HAP-1 (cell line): ENCODE results near the gene ZDHHC5.

Experiments
- DNase-seq, 2 experiments: peaks; one replicate each; pipeline ENCODE4 v3.0.0-alpha.2; 2016 to 2020; ENCODE audit warnings: low spot score in 2 of 2
- H3K27me3 ChIP-seq: fragments of 250-450 bp; sonication (Bioruptor Pico); 2 replicates; pipeline ENCODE4 v1.5.1; 2020; ENCODE audit warnings: low read depth, mild to moderate bottlenecking, moderate library complexity
- H3K36me3 ChIP-seq: fragments of 250-450 bp; sonication (Bioruptor Pico); replicated peaks from 2 replicates; pipeline ENCODE4 v1.5.1; 2020; ENCODE audit warnings: mild to moderate bottlenecking
- H3K4me1 ChIP-seq: fragments of 250-450 bp; sonication (Bioruptor Pico); 2 replicates; pipeline ENCODE4 v1.5.1; 2020; ENCODE audit warnings: mild to moderate bottlenecking
- H3K4me3 ChIP-seq: fragments of 250-450 bp; sonication (Bioruptor Pico); 2 replicates; pipeline ENCODE4 v1.5.1; 2020; ENCODE audit warnings: mild to moderate bottlenecking, moderate library complexity
- H3K9me3 ChIP-seq: fragments of 250-450 bp; sonication (Bioruptor Pico); 2 replicates; pipeline ENCODE4 v1.5.1; 2020; ENCODE audit warnings: mild to moderate bottlenecking, moderate library complexity
- in situ Hi-C: fragments of 300-500 bp; cut with MboI; formaldehyde crosslinking; loops from 3 replicates; pipeline ENCODE4 v1.14.3; 2020; ENCODE audit warnings: low sequenced_read_pairs, inconsistent platforms, mixed read lengths

ZDHHC5 gene

DNA sequence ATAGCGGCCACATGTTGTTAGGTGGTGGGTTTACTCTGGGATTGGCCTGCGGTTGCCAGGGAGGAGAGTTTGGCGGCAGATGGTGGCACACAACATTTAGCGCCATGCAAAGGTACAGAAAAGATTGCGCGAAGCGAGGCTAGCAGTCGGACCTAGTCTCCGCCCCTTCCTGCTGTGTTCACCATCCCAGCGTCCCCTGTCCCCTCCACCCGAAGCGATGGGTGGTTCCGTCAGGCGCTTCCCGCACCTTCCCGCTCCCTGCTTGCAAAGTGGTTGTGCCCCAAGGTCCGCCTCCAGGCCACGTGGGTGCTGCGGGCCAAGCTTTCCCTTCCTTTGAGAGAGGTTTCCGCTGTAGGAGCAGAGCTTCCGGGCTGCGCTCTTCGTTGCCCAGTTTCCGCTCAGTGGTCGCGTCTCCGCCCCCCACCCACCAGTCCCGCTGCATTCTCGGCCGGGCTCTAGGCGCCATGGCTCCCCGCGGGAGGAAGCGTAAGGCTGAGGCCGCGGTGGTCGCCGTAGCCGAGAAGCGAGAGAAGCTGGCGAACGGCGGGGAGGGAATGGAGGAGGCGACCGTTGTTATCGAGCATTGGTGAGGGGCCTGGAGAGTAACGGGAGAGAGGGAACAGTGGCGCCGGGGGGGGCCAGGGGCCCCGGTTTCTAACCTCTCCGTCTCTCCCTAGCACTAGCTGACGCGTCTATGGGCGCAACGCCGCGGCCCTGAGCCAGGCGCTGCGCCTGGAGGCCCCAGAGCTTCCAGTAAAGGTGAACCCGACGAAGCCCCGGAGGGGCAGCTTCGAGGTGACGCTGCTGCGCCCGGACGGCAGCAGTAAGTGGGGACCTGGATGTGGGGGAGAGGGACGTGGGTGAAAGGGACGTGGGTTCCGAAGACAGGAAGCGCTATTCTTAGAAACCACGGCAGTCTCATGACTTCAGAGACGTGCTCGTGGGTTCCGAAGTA is 73.5 kb downstream of the ZDHHC5 start, which contains the start of gene SELENOH:
TSS of gene SELENOH (plus strand) at position 360 of the 955 bp plus-strand sequence. CDS start at position 465, 105 bp downstream.
- Histone ChIP-seq H3K4me1 (peaks cover 4% of the 10 kb centered on the region), H3K36me3 (peaks cover 52% of the 10 kb centered on the region), H3K27me3 (no peaks in the 10 kb centered on the region), H3K4me3 (peak within 1 kb of the TSS; percentile 93), H3K9me3 (no peaks in the 10 kb centered on the region)
- DNase-seq = peak; percentile 97 to 98
- in situ Hi-C loops = no loop called here

DNA sequence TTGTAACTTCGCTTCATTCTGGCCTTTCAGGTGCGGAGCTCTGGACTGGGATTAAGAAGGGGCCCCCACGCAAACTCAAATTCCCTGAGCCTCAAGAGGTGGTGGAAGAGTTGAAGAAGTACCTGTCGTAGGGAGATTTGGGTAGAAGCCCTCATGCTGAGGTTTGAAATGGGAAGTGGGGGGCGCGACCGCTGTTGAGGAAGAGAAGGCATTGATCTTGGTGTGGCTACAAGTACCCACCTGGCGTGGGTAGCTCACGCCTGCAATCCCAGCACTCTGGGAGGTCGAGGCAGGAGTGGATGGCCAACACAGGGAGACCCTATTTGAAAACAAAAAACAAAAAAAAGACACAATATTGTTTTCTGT is 74.2 kb downstream of the ZDHHC5 start:
- peaks cover 52% of the 10 kb centered on the region for H3K36me3 ChIP-seq
- H3K9me3 ChIP-seq = no peaks in the 10 kb centered on the region
- peaks cover 4% of the 10 kb centered on the region for H3K4me1 ChIP-seq
- peak overlapping the region; percentile 93 for H3K4me3 ChIP-seq
- in situ Hi-C loops = no loop called here
- no peak for DNase-seq
- no peaks in the 10 kb centered on the region for H3K27me3 ChIP-seq

DNA sequence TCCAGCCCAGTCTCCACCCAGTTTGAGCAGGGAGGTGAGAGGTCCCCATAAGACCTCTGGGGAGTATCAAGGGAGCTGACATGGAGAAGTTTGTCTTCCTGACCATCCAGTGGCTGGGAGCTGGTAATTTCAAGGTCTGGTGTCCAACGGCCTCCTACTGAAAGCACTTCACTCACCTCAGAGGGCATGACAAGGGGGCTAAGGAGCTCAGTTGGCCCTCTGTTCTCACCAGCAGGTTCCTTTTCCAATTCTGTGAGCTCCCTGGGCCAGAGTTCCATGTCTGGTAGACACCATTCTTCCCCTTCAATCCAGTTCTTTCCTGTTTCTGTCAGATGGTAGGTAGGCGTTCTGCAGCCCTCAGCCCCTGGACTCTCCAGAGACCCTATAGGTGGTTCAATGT is 76.4 kb downstream of the ZDHHC5 start:
- Histone ChIP-seq H3K36me3 (peaks cover 31% of the 10 kb centered on the region), H3K27me3 (no peaks in the 10 kb centered on the region), H3K4me3 (no peak overlapping the region), H3K9me3 (no peaks in the 10 kb centered on the region), H3K4me1 (peaks cover 4% of the 10 kb centered on the region)
- no peak for DNase-seq
- in situ Hi-C loops = no loop called here

DNA sequence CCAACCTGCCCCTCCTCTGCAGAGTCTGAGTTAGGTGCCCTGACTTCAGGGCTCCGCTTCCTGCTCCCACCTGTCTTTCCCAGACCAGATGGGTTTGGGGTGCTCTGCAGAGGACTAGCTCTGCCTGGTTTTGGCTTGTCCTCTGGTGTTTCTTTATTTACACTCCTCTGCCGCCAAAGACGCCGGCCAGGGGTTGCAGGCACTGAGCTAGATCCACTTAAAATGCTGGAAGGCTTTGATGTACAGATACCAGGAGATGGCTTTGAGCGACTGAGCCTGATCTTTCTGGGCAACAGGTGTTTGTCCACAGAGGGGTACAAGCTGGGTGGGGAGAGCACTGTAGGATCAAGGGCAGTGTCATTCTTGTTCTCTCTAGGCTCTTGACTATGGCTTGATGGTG is 77.3 kb downstream of the ZDHHC5 start:
- Histone ChIP-seq H3K36me3 (peaks cover 31% of the 10 kb centered on the region), H3K4me1 (peaks cover 4% of the 10 kb centered on the region), H3K9me3 (no peaks in the 10 kb centered on the region), H3K27me3 (no peaks in the 10 kb centered on the region), H3K4me3 (no peak overlapping the region)
- no peak for DNase-seq
- in situ Hi-C loops = no loop called here

DNA sequence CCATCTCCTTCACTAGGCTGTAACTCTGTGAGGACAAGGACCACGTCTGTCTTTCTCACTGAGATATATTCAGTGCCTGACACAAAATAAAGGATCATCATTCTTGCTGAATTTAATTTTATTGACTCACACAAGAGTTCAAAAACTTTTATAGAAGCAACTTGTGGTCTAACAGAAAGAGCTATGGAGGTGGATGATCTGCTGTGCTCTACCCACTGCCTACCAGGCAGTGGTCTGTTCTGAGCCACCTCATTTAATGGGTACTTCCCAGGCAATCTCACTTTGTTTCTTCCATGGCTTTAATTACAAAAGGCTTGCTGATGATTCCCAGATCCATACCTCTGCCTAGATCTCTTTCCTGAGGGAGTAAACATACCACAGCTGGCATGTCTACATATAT is 79.0 kb downstream of the ZDHHC5 start:
- H3K36me3 ChIP-seq = peaks cover 31% of the 10 kb centered on the region
- in situ Hi-C loops = no loop called here
- H3K4me1 ChIP-seq = peaks cover 4% of the 10 kb centered on the region

More for the DNA sequence above, 79.0 kb downstream of the ZDHHC5 start:
- Histone ChIP-seq H3K4me3 (no peak overlapping the region), H3K9me3 (no peaks in the 10 kb centered on the region), H3K27me3 (no peaks in the 10 kb centered on the region)
- no peak for DNase-seq
